GM23338 (cell line): Measurements from ENCODE around the gene SAMD10. TPM values are rescaled to one million over a fixed set of nuclear protein-coding genes. Genes with fewer than 3 reads are reported as not detected.

Experiments
- ATAC-seq: fragments of 200-7000 bp; cut with Tn5 transposase; 3 replicates; pipeline ENCODE4 v1.9.1; 2020
- DNase-seq: peaks from one replicate; pipeline ENCODE4 v3.0.0-alpha.2; 2015; ENCODE audit warnings: low spot score
- H2AFZ ChIP-seq: fragments of 200-600 bp; sonication (generic); 2 replicates; pipeline ENCODE4 v1.8.0; 2016; ENCODE audit warnings: antibody characterized with exemption, mild to moderate bottlenecking, moderate library complexity
- H3F3A ChIP-seq: fragments of 200-600 bp; sonication (generic); replicated peaks from 2 replicates; pipeline ENCODE4 v1.8.0; 2017; ENCODE audit warnings: antibody characterized with exemption, mixed run types, low read depth
- H3K27ac ChIP-seq: fragments of 200-600 bp; sonication (generic); 2 replicates; pipeline ENCODE4 v1.6.1; 2016; ENCODE audit warnings: low read depth
- H3K27me3 ChIP-seq: fragments of 200-600 bp; sonication (generic); 2 replicates; pipeline ENCODE4 v1.8.0; 2016; ENCODE audit warnings: mild to moderate bottlenecking, mixed run types, moderate library complexity; ENCODE audit not compliant: insufficient read depth
- H3K36me3 ChIP-seq: fragments of 200-600 bp; sonication (generic); 2 replicates; pipeline ENCODE4 v1.8.0; 2016; ENCODE audit warnings: mild to moderate bottlenecking; ENCODE audit not compliant: insufficient read depth
- H3K4me1 ChIP-seq: fragments of 200-600 bp; sonication (generic); 2 replicates; pipeline ENCODE4 v1.8.0; 2016; ENCODE audit warnings: mild to moderate bottlenecking, moderate library complexity; ENCODE audit not compliant: insufficient read depth
- H3K4me2 ChIP-seq: fragments of 200-600 bp; sonication (generic); 2 replicates; pipeline ENCODE4 v1.7.1; 2017; ENCODE audit warnings: mixed run types
- H3K4me3 ChIP-seq: fragments of 200-600 bp; sonication (generic); 2 replicates; pipeline ENCODE4 v1.6.1; 2016; ENCODE audit warnings: mixed run types
- H3K79me2 ChIP-seq: fragments of 200-600 bp; sonication (generic); replicated peaks from 2 replicates; pipeline ENCODE4 v1.8.0; 2017; ENCODE audit warnings: mild to moderate bottlenecking; ENCODE audit not compliant: insufficient read depth
- H3K9me2 ChIP-seq: fragments of 200-600 bp; sonication (generic); 2 replicates; pipeline ENCODE4 v1.8.0; 2017; ENCODE audit not compliant: insufficient read depth
- H4K20me1 ChIP-seq: fragments of 200-600 bp; sonication (generic); replicated peaks from 2 replicates; pipeline ENCODE4 v1.8.0; 2017; ENCODE audit warnings: mild to moderate bottlenecking; ENCODE audit not compliant: insufficient read depth
- H3K27ac Mint-ChIP-seq: 2 replicates; pipeline ENCODE4 v1.8.0; 2020; ENCODE audit warnings: inconsistent platforms, mild to moderate bottlenecking, moderate library complexity, mixed read lengths
- H3K27me3 Mint-ChIP-seq: 3 replicates; pipeline ENCODE4 v1.8.0; 2022; ENCODE audit warnings: low read depth, mild to moderate bottlenecking, moderate library complexity, mixed read lengths, inconsistent platforms; ENCODE audit not compliant: insufficient read depth, poor library complexity
- H3K36me3 Mint-ChIP-seq: 3 replicates; pipeline ENCODE4 v1.8.0; 2021; ENCODE audit warnings: low read depth, mild to moderate bottlenecking, inconsistent platforms, moderate library complexity, mixed read lengths
- H3K4me1 Mint-ChIP-seq: 3 replicates; pipeline ENCODE4 v1.8.0; 2020; ENCODE audit warnings: mild to moderate bottlenecking, inconsistent platforms, mixed read lengths
- H3K4me3 Mint-ChIP-seq: 3 replicates; pipeline ENCODE4 v1.8.0; 2021; ENCODE audit warnings: moderate library complexity, mild to moderate bottlenecking, inconsistent platforms, mixed read lengths
- H3K9me3 Mint-ChIP-seq: 3 replicates; pipeline ENCODE4 v1.8.0; 2020; ENCODE audit warnings: moderate library complexity, mild to moderate bottlenecking, inconsistent platforms, mixed read lengths
- CREB1 ChIP-seq: fragments of 250-450 bp; sonication (Bioruptor Pico); IDR thresholded peaks from 2 replicates; pipeline ENCODE4 v1.5.0; 2020; ENCODE audit warnings: low read depth, mild to moderate bottlenecking, moderate library complexity
- ETS1 ChIP-seq: IDR thresholded peaks from 2 replicates; pipeline ENCODE4 v1.6.1; 2016; ENCODE audit warnings: antibody characterized with exemption
- EZH2 ChIP-seq: fragments of 200-600 bp; sonication (generic); IDR thresholded peaks from one replicate; pipeline ENCODE4 v1.8.0; 2017; ENCODE audit warnings: antibody characterized with exemption, mild to moderate bottlenecking, low read depth; ENCODE audit not compliant: unreplicated experiment
- JUNB ChIP-seq: IDR thresholded peaks from one replicate; pipeline ENCODE4 v1.6.1; 2016; ENCODE audit warnings: antibody characterized with exemption; ENCODE audit not compliant: unreplicated experiment
- NANOG ChIP-seq: IDR thresholded peaks from 2 replicates; pipeline ENCODE4 v1.6.1; 2016; ENCODE audit warnings: antibody characterized with exemption, borderline replicate concordance
- POLR2AphosphoS5 ChIP-seq: IDR thresholded peaks from 2 replicates; pipeline ENCODE4 v1.6.1; 2016; ENCODE audit warnings: antibody characterized with exemption, low read depth
- REST ChIP-seq: IDR thresholded peaks from one replicate; pipeline ENCODE4 v1.6.1; 2018; ENCODE audit warnings: antibody characterized with exemption; ENCODE audit not compliant: unreplicated experiment
- STAT1 ChIP-seq: IDR thresholded peaks from one replicate; pipeline ENCODE4 v1.6.1; 2016; ENCODE audit warnings: antibody characterized with exemption; ENCODE audit not compliant: unreplicated experiment
- ZNF114 ChIP-seq: fragments of 250-450 bp; sonication (Bioruptor Pico); IDR thresholded peaks from 2 replicates; pipeline ENCODE4 v1.5.0; 2020; ENCODE audit warnings: mild to moderate bottlenecking, moderate library complexity
- ZNF462 ChIP-seq: fragments of 250-450 bp; sonication (Bioruptor Pico); IDR thresholded peaks from 2 replicates; pipeline ENCODE4 v1.5.0; 2020; ENCODE audit warnings: mild to moderate bottlenecking, moderate library complexity
- polyA plus RNA-seq: library from polyadenylated mRNA; unstranded; fragments of >200 nt; fragmentation: Nextera tagmentation; extraction: Ambion mirVana; gene quantifications from 2 replicates; pipeline ENCODE4 v1.2.1, GENCODE V29; 2016
- total RNA-seq: library from RNA; depleted of rRNA; stranded (reverse); fragments of >200 nt; shearing (Covaris generic); gene quantifications from 2 replicates; pipeline ENCODE4 v1.2.3, GENCODE V29; 2014

SAMD10 gene
- total and polyA plus RNA-seq, 2 experiments from 2014 or later, result 2.1 to 7.3 TPM

- no peak for TF ChIP-seq ZNF462 (CRISPR knock-in tag)
Measured at GRCh38 chr20:64009811-64010387, 30.5 kb upstream of the SAMD10 start (continued).

- H3K4me3 Mint-ChIP-seq, result no peak overlapping the region
- Histone ChIP-seq H3K79me2 (peaks cover 15% of the 10 kb centered on the region), H3K27ac (no peak overlapping the region), H3K36me3 (peaks cover 34% of the 10 kb centered on the region; the same call in 1 of the 2 replicates), H3K4me1 (no peaks in the 10 kb centered on the region), H3K9me2 (no peaks in the 10 kb centered on the region), H2AFZ (no peak overlapping the region), H4K20me1 (peaks cover 7% of the 10 kb centered on the region), H3K4me3 (no peak overlapping the region), H3K4me2 (no peak overlapping the region), H3K27me3 (no peaks in the 10 kb centered on the region), H3F3A (0 out of 2 replicates have a peak, but pooled peaks cover 8% of the 10 kb centered on the region)
- TF ChIP-seq POLR2AphosphoS5, result no peak
- no peak overlapping the region for H3K27ac Mint-ChIP-seq
- H3K9me3 Mint-ChIP-seq, result no peaks in the 10 kb centered on the region
- no peak for ATAC-seq
- H3K27me3 Mint-ChIP-seq, result no peaks in the 10 kb centered on the region
- H3K36me3 Mint-ChIP-seq, result peaks cover 73% of the 10 kb centered on the region
- no peaks in the 10 kb centered on the region for H3K4me1 Mint-ChIP-seq
- no peak for DNase-seq
Measured at GRCh38 chr20:64006902-64007301, 27.5 kb upstream of the SAMD10 start.

GRCh38 chr20:64006490-64006889, 27.0 kb upstream of the SAMD10 start:
- H3K36me3 Mint-ChIP-seq, result peaks cover 76% of the 10 kb centered on the region
- peaks cover 15% of the 10 kb centered on the region for H3K79me2 ChIP-seq
- peaks cover 34% of the 10 kb centered on the region; the same call in 1 of the 2 replicates for H3K36me3 ChIP-seq
- H2AFZ ChIP-seq, result no peak overlapping the region
- no peak overlapping the region for H3K4me2 ChIP-seq
- no peaks in the 10 kb centered on the region for H3K27me3 ChIP-seq
- no peaks in the 10 kb centered on the region for H3K9me3 Mint-ChIP-seq
- ATAC-seq (no peak), DNase-seq (no peak)
- H3K4me3 ChIP-seq, result no peak overlapping the region
- no peaks in the 10 kb centered on the region for H3K9me2 ChIP-seq
- H4K20me1 ChIP-seq, result peaks cover 7% of the 10 kb centered on the region
- H3K27me3 Mint-ChIP-seq, result no peaks in the 10 kb centered on the region
- H3K4me1 Mint-ChIP-seq, result no peaks in the 10 kb centered on the region
- no peak overlapping the region for H3K27ac Mint-ChIP-seq
- 0 out of 2 replicates have a peak, but pooled peaks cover 8% of the 10 kb centered on the region for H3F3A ChIP-seq
- no peak overlapping the region for H3K4me3 Mint-ChIP-seq
- no peaks in the 10 kb centered on the region for H3K4me1 ChIP-seq
- no peak overlapping the region for H3K27ac ChIP-seq
- TF ChIP-seq NANOG, result no peak
- no peak for TF ChIP-seq JUNB
- TF ChIP-seq EZH2, result no peak
- no peak for TF ChIP-seq STAT1
- TF ChIP-seq ZNF114 (CRISPR knock-in tag), result no peak
- no peak for TF ChIP-seq ETS1
- no peak for TF ChIP-seq REST
- no peak for TF ChIP-seq CREB1
